GM19452 (cell line): Measurements from ENCODE around the gene ENPP3.

Source experiments
- ATAC-seq: cut with Tn5 transposase; IDR thresholded peaks from one replicate; pipeline ENCODE4 v1.9.1; 2021; ENCODE audit not compliant: unreplicated experiment

ENPP3 gene

DNA sequence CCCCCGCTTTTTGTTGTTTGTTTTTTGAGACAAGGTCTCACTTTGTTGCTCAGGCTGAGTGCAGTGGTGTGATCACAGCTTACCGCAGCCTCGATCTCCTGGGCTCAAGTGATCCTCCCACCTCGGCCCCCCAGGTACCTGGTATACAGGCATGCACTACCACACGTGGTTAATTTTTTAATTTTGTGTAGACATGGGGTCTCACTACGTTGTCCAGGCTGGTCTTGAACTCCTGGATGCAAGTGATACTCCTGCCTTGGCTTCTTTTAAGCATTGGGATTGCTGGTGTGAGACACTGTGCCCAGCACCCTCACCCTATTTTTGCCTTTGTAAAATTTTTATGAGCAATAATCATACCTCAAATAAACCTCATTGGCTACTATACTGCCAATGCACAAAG is 5.5 kb downstream of the ENPP3 start:
- no peak for ATAC-seq

- no peak for ATAC-seq
These were observed 6.0 kb downstream of the ENPP3 start for GRCh38 chr6:131642987-131643611.

DNA sequence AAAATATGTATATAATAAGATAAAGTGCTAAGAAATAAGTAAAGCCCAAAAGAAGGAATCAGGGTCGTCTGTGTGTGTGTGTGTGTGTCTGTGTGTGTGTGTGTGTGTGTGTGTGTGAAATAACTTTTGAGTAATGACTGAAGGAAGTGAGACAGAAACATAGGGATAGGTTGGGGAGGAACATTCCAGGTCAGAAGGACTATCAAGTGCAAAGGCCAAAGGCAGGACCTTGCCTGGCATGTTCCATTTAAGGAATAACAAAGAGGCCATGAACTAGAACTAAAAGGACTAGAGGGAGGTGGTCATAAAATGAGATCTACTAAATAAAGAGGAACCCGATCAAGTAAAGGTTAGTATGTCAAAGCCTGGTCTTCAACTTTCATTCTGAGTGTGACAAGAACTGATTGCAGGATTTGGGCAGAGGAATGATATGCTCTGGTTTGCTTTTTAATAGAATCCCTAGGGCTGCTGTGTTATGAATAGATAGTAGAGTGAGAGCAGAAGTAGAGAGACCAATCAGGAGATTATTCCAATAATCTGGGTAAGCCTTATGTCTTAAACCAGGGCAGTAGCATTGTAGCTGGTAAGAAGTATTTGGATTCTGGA is 6.9 kb downstream of the ENPP3 start:
- ATAC-seq = no peak

- no peak for ATAC-seq
These were observed 7.8 kb downstream of the ENPP3 start for GRCh38 chr6:131644921-131645320.

GRCh38 chr6:131645846-131646245 is 8.7 kb downstream of the ENPP3 start:
- ATAC-seq = no peak

- no peak for ATAC-seq
These were observed 9.2 kb downstream of the ENPP3 start for GRCh38 chr6:131646249-131646670.

- no peak for ATAC-seq
These were observed 14.7 kb downstream of the ENPP3 start for GRCh38 chr6:131651782-131652181.

DNA sequence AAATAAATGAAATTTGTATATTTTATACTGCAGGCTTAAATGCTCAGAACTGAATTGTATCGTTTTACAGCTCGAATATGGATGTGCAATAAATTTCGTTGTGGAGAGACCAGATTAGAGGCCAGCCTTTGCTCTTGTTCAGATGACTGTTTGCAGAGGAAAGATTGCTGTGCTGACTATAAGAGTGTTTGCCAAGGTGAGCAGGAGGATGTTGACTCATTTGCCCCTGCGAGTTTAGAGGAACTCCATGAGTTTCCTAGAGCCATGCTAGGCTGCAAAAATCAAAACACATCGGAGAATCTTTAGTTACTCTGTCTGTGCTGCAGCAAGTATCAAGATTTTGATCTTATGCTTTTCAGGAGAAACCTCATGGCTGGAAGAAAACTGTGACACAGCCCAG is 15.4 kb downstream of the ENPP3 start:
- no peak for ATAC-seq

- no peak for ATAC-seq
These were observed 17.2 kb downstream of the ENPP3 start for GRCh38 chr6:131654326-131654725.

DNA sequence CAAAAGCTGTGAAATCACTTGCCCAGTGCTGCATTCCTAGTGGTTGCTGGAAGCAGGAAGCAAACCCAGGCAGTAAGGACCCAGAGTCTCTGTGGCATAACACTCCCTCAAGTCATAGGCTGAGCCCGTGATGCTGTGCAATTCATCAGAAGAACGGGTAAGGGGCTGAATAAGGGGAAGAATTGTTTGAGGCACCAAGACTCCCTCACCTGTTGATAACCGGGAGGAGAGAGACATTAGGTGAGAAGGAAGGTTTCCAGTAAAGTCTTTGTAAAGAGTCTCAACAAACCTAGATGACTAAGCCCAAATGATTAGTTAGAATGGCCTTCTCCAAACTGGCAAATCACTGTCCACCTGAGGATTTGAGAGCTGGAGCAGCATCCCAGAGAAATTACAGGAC is 18.3 kb downstream of the ENPP3 start:
- ATAC-seq = no peak

DNA sequence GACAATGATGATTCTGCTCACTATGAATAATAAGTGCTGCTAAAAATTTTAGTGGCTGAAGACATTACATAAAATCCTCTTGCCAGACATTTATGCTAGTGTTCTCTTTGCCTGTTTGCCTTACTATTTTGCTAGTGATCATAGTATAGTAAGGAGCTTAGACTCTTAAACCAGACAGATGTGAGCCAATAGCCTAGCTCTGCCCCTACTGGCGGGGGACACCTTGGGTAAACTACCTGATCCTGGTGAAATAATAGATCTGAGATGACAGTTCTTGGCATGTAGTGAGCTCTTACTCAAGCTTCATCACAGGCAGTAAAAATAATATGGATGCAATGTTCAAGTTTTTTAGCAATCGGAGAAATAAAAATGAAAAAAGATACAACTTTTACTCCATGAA is 18.8 kb downstream of the ENPP3 start:
- ATAC-seq = no peak

GRCh38 chr6:131656667-131657066 is 19.6 kb downstream of the ENPP3 start:
- no peak for ATAC-seq

- no peak for ATAC-seq
These were observed 20.1 kb downstream of the ENPP3 start for GRCh38 chr6:131657222-131657621.

DNA sequence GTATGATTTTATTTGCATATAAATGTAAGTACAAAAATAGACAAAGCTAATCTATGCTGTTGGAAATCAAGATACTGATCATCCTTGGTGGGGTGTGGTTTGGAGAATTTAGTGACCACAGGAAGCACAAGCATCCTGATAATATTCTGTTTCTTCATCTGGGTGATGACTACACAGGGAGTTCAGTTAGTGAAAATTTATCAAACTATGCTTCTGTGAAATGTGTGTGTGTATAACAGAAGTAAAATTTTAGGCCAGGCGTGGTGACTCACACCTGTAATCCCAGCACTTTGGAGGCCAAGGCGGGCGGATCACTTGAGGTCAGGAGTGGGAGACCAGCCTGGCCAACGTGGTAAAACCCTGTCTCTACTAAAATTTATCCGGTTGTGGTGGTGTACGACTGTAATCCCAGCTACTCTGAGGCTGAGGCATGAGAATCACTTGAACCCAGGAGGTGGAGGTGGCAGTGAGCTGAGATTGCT is 20.6 kb downstream of the ENPP3 start:
- no peak for ATAC-seq

GRCh38 chr6:131658287-131658686 is 21.2 kb downstream of the ENPP3 start:
- no peak for ATAC-seq

GRCh38 chr6:131660195-131660594 is 23.1 kb downstream of the ENPP3 start:
- ATAC-seq = no peak

DNA sequence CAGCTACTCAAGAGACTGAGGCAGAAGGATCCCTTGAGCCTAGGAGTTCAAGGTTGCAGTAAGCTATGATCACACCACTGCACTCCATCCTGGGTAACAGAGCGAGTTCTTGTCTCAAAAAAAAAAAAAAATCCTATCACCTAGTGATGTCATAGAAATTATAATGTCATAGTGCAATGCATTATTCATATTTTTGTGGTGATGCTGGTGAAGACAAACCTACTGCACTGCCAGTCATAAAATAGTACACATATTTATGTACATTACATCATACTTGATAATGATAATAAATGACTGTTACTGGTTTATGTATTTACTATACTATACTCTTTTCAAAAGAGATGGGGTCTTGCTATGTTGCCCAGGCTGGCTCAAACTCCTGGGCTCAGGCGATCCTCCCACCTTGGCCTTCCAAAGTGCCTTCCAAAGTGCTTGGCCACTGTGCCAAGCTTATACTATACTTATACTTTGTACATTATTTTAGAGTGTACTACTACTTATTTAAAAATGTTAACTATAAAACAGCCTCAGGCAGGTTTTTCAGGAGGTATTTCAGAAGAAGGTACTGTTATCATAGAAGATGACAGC is 26.6 kb downstream of the ENPP3 start:
- no peak for ATAC-seq

DNA sequence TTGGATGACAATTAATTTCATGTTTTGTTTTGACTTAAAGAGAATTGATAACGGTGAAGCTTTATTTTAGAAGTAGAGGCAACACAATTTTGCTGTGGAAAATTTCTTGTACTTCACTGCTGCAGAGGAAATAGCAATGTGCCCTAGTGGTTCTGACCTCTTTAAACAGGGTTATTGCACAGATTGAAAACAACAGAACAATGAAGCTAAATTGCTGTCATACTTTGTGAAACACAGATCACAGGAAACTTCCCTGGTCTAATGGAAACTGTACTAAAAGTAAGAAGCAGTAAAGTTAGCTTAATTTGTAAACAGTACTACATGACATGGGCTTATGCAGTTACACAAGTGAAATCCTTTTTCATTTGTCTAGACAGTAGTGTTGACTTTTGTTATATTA is 32.8 kb downstream of the ENPP3 start:
- no peak for ATAC-seq

DNA sequence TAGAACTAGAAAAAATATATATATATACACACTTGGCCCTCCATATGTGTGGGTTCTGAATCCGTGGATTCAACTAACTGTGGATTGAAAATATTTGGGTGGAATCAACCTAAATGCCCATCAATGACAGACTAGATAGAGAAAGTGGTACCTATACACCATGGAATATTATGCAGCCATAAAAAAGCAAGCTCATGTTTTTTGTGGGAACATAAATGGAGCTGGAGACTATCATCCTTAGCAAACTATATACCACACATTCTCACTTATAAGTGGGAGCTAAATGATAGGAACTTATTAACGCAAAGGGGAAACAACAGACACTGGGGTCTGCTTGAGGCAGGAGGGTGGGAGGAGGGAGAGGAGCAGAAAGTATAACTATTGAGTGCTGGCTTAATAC is 36.1 kb downstream of the ENPP3 start:
- ATAC-seq = no peak

GRCh38 chr6:131678442-131678841 is 41.3 kb downstream of the ENPP3 start:
- ATAC-seq = no peak

GRCh38 chr6:131680868-131681267 is 43.8 kb downstream of the ENPP3 start:
- no peak for ATAC-seq

GRCh38 chr6:131681585-131681984 is 44.5 kb downstream of the ENPP3 start:
- ATAC-seq = no peak

DNA sequence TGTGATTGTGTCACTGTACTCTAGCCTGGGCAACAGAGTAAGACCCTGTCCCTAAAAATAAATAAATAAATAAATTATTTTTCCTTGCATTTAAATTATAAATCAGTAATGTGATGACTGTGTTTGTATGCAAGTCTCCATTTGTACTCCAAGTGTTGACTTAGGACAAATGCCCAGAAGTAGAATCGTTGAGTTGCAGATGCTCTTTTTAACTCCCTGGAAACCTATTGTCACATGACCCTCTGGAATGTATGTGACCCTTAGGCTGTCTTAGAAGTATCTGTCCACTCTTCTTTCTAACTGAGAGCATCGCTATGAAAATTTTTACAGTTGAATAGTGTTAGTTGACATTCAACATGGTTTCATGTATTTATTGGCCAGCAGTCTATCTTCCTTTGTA is 45.3 kb downstream of the ENPP3 start:
- no peak for ATAC-seq
